ENCODE data around the gene EXOSC3. TPM values are rescaled to one million over a fixed set of nuclear protein-coding genes. Genes with fewer than 3 reads are reported as not detected.

EXOSC3 gene
- total and polyA plus RNA-seq, 2 donors (not counting 3 experiments of a cell fraction or from before 2014, with no cell fraction given), result 25.0 to 38.0 TPM

DNA sequence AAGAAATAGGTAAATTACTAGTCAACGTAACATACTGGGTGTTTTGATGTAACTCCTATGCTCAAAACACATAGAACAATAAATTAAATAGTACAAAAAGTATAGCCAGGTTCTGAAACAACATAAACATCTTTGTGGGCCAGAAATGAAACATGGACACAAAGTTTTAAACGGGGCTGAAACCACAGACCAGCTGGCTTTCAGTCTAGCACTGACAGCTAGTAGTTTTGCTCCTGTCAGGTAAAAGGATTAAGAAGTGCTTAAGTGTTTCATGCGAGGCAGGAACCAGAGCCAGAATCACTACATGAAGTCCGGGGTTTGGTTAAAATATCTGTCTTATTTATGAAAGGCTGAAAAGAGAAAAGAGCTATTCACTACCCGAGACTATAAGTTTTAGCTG is 35.3 kb upstream of the EXOSC3 start:
- Histone ChIP-seq H3K9me3 (replicated peaks; ENCODE audit: control insufficient read depth, insufficient read depth, low read length) (no peaks in the 10 kb centered on the region), H3K4me1 (ENCODE audit: control insufficient read depth, extremely low read depth, insufficient read depth, low read length) (no peaks in the 10 kb centered on the region), H3K27ac (ENCODE audit: insufficient read depth, low read depth, low read length) (no peak overlapping the region), H4K20me1 (replicated peaks; ENCODE audit: control insufficient read depth, extremely low read depth, insufficient read depth, low read length) (no peaks in the 10 kb centered on the region), H3K4me3 (replicated peaks in 1 of 3; ENCODE audit: insufficient read depth in 1 of 3, low read depth in 1 of 3, low read length in 3 of 3) (no peak overlapping the region), H3K4me2 (ENCODE audit: insufficient read depth, low read length) (no peak overlapping the region), H3K9me1 (replicated peaks; ENCODE audit: control insufficient read depth, extremely low read depth, insufficient read depth, low read length) (no peaks in the 10 kb centered on the region), H3K36me3 (ENCODE audit: control insufficient read depth in 2 of 2, extremely low read depth in 1 of 2, insufficient read depth in 2 of 2, low read length in 2 of 2) (no peaks in the 10 kb centered on the region), H3K27me3 (ENCODE audit: control insufficient read depth in 2 of 2, insufficient read depth in 2 of 2, low read length in 2 of 2) (no peaks in the 10 kb centered on the region), H3K9ac (replicated peaks; ENCODE audit: extremely low read depth, insufficient read depth, low read length) (no peak overlapping the region), H3K79me2 (ENCODE audit: control insufficient read depth, insufficient read depth, low read length) (peaks cover 15% of the 10 kb centered on the region), H2AFZ (ENCODE audit: low read depth, low read length) (no peak overlapping the region)
- intact Hi-C loops (cut with micrococcal nuclease), result no loop called here
- FAIRE-seq (no peak), DNase-seq (ENCODE audit: low read depth, low spot score) (no peak)
- ChIA-PET POLR2A (no interaction called here), CTCF (interaction anchor here (1.2 to 1.3 kb wide), 3 partner anchors 9 to 14 kb away, joined by 3 to 5 read pairs (median 4); no protein-coding TSS in a partner anchor)
- dilution Hi-C loops (cut with MboI; ENCODE audit: extremely low pct_ligation_motif_present, low sequenced_read_pairs), result no loop called here
- TF ChIP-seq GATA2 (IDR thresholded peaks at IDR 0.05; ENCODE audit: insufficient read depth, insufficient read length, low read depth, low read length) (no peak), MYC (IDR thresholded peaks at IDR 0.05; ENCODE audit: low read depth, low read length) (no peak), POLR2A (IDR thresholded peaks at IDR 0.05; ENCODE audit: low read depth, low read length) (no peak), JUN (IDR thresholded peaks at IDR 0.05; ENCODE audit: borderline replicate concordance, insufficient read depth, insufficient read length, low read depth) (no peak)
- no TSS peak for BruUV-seq (replicated peaks)

DNA sequence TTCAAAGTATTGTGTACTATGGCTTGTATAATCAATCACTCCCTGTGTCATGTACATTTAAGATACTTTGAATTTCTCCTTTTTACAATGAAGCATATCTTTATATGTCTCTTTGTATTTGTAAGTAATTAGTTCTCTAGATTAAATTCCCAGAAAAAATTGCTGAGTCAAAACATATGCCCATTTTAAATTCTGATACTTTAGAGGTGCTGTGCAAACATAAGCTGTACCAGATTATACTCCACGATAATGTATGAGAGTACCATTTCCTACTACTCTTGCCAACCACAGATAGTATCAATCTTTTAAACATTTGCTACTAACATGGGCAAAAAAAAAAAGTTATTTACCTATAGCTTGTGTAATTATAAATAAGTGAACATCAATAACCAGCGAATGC is 34.0 kb upstream of the EXOSC3 start:
- H2AFZ ChIP-seq (ENCODE audit: low read depth, low read length), result no peak overlapping the region
- intact Hi-C loops (cut with micrococcal nuclease), result no loop called here
- H3K9me3 ChIP-seq (replicated peaks; ENCODE audit: control insufficient read depth, insufficient read depth, low read length), result no peaks in the 10 kb centered on the region
- DNase-seq (ENCODE audit: low read depth, low spot score), result no peak
- POLR2A ChIA-PET, result no interaction called here
- no peak overlapping the region for H3K4me3 ChIP-seq (replicated peaks in 1 of 3; ENCODE audit: insufficient read depth in 1 of 3, low read depth in 1 of 3, low read length in 3 of 3)
- no peak overlapping the region for H3K4me2 ChIP-seq (ENCODE audit: insufficient read depth, low read length)
- no peaks in the 10 kb centered on the region for H3K36me3 ChIP-seq (ENCODE audit: control insufficient read depth in 2 of 2, extremely low read depth in 1 of 2, insufficient read depth in 2 of 2, low read length in 2 of 2)
- H3K27ac ChIP-seq (ENCODE audit: insufficient read depth, low read depth, low read length), result no peak overlapping the region
- no peak for TF ChIP-seq POLR2AphosphoS5 (IDR thresholded peaks at IDR 0.05; ENCODE audit: insufficient read depth, low read depth, low read length)
- TF ChIP-seq GATA2 (IDR thresholded peaks at IDR 0.05; ENCODE audit: insufficient read depth, insufficient read length, low read depth, low read length), result no peak
- no peak for TF ChIP-seq POLR2A (IDR thresholded peaks at IDR 0.05; ENCODE audit: low read depth, low read length)
- TF ChIP-seq, protein P1, sequence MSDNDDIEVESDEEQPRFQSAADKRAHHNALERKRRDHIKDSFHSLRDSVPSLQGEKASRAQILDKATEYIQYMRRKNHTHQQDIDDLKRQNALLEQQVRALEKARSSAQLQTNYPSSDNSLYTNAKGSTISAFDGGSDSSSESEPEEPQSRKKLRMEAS (IDR thresholded peaks at IDR 0.05; ENCODE audit: insufficient read depth, insufficient read length), result no peak
- BruUV-seq (replicated peaks), result no TSS peak
- H4K20me1 ChIP-seq (replicated peaks; ENCODE audit: control insufficient read depth, extremely low read depth, insufficient read depth, low read length), result no peaks in the 10 kb centered on the region
- dilution Hi-C loops (cut with MboI; ENCODE audit: extremely low pct_ligation_motif_present, low sequenced_read_pairs), result no loop called here
- H3K9me1 ChIP-seq (replicated peaks; ENCODE audit: control insufficient read depth, extremely low read depth, insufficient read depth, low read length), result no peaks in the 10 kb centered on the region
- FAIRE-seq, result no peak
- CTCF ChIA-PET, result interaction anchor here (0.6 to 1.4 kb wide), 3 partner anchors 8 to 83 kb away, joined by 3 to 5 read pairs (median 4); no protein-coding TSS in a partner anchor
- H3K79me2 ChIP-seq (ENCODE audit: control insufficient read depth, insufficient read depth, low read length), result peaks cover 17% of the 10 kb centered on the region
- H3K4me1 ChIP-seq (ENCODE audit: control insufficient read depth, extremely low read depth, insufficient read depth, low read length), result no peaks in the 10 kb centered on the region
- H3K27me3 ChIP-seq (ENCODE audit: control insufficient read depth in 2 of 2, insufficient read depth in 2 of 2, low read length in 2 of 2), result no peaks in the 10 kb centered on the region
- no peak overlapping the region for H3K9ac ChIP-seq (replicated peaks; ENCODE audit: extremely low read depth, insufficient read depth, low read length)
